GM12878 (cell line): Measurements from ENCODE around the gene TBC1D24. TPM values are rescaled to one million over a fixed set of nuclear protein-coding genes. Genes with fewer than 3 reads are reported as not detected.

Source experiments
- ATAC-seq: fragments of 200-7000 bp; cut with Tn5 transposase; 3 replicates; pipeline ENCODE4 v1.9.1; 2020; ENCODE audit warnings: mild to moderate bottlenecking, moderate library complexity
- BruUV-seq: library from RNA; stranded (reverse); fragments of 400-500 nt; replicated peaks from 2 replicates; lab custom pipeline; 2021; lab: Mats Ljungman, UMichigan
- CTCF ChIA-PET: fragments of 300-600 bp; sonication (Branson Sonifier 250); formaldehyde crosslinking; extraction: SDS; loops from one replicate; lab custom pipeline; 2021; ENCODE audit warnings: inconsistent platforms; lab: Yijun Ruan, JAX
- POLR2A ChIA-PET: fragments of 350-600 bp; formaldehyde crosslinking; extraction: SDS; loops from one replicate; lab custom pipeline; 2021; ENCODE audit warnings: inconsistent platforms; lab: Charles Lee
- RAD21 ChIA-PET: fragments of 300-600 bp; sonication (Branson Sonifier 250); formaldehyde crosslinking; loops from one replicate; lab custom pipeline; 2023; ENCODE audit warnings: antibody characterized with exemption; ENCODE audit not compliant: unreplicated experiment; lab: Charles Lee
- SMC1A ChIA-PET: fragments of 300-600 bp; sonication (Branson Sonifier 250); formaldehyde crosslinking; loops from one replicate; lab custom pipeline; 2023; ENCODE audit not compliant: unreplicated experiment, uncharacterized antibody; lab: Charles Lee
- DNase-seq: peaks from one replicate; pipeline ENCODE4 v3.0.0-alpha.2; 2011; ENCODE audit warnings: low read depth, low spot score
- FAIRE-seq: peaks from 3 replicates; lab custom pipeline; 2011; peaks lifted over from hg19 to GRCh38; lab: Jason Lieb, UNC
- H2AFZ ChIP-seq: 2 replicates; pipeline ENCODE4 v1.6.0; 2011; ENCODE audit warnings: low read depth, low read length, control low read depth; ENCODE audit not compliant: control insufficient read depth
- H3K27ac ChIP-seq: 2 replicates; pipeline ENCODE4 v1.5.1; 2011; ENCODE audit warnings: control low read depth; ENCODE audit not compliant: control insufficient read depth, insufficient read depth
- H3K27me3 ChIP-seq, 2 experiments: replicated peaks in 1 of 2; 2 replicates each; pipeline versions ENCODE4 v1.6.0 to v1.6.1; 2011; ENCODE audit warnings: low read length in 1 of 2; ENCODE audit not compliant: control insufficient read depth in 2 of 2, insufficient read depth in 2 of 2
- H3K36me3 ChIP-seq, 2 experiments: 2 replicates each; pipeline ENCODE4 v1.5.1; 2011; ENCODE audit warnings: low read length in 1 of 2; ENCODE audit not compliant: control insufficient read depth in 2 of 2, insufficient read depth in 2 of 2
- H3K4me1 ChIP-seq: 2 replicates; pipeline ENCODE4 v1.6.1; 2011; ENCODE audit warnings: mild to moderate bottlenecking, low read length, moderate library complexity, mixed read lengths; ENCODE audit not compliant: control insufficient read depth, insufficient read depth
- H3K4me2 ChIP-seq: 2 replicates; pipeline ENCODE4 v1.6.0; 2011; ENCODE audit warnings: control low read depth; ENCODE audit not compliant: control insufficient read depth, insufficient read depth
- H3K4me3 ChIP-seq: fragments of 200-600 bp; sonication (generic); 2 replicates; pipeline ENCODE4 v1.5.1; 2016
- H3K79me2 ChIP-seq: 2 replicates; pipeline ENCODE4 v1.6.0; 2011; ENCODE audit warnings: low read length; ENCODE audit not compliant: control insufficient read depth, insufficient read depth
- H3K9ac ChIP-seq: 2 replicates; pipeline ENCODE4 v1.8.0; 2011; ENCODE audit warnings: low read length, control low read depth, mixed read lengths; ENCODE audit not compliant: control insufficient read depth, insufficient read depth
- H3K9me3 ChIP-seq: replicated peaks from 3 replicates; pipeline ENCODE4 v1.5.1; 2011; ENCODE audit warnings: mild to moderate bottlenecking, low read length; ENCODE audit not compliant: control insufficient read depth, insufficient read depth
- H4K20me1 ChIP-seq: 2 replicates; pipeline ENCODE4 v1.6.0; 2011; ENCODE audit not compliant: control insufficient read depth, insufficient read depth
- CEBPB ChIP-seq, 2 experiments: fragments of 150-350 bp in 1 of 2; IDR thresholded peaks; 2 replicates each; pipeline ENCODE4 v1.6.1; 2012 to 2014; ENCODE audit warnings: low read depth in 2 of 2, low read length in 2 of 2, borderline replicate concordance in 1 of 2, inconsistent platforms in 1 of 2
- CREB1 ChIP-seq: IDR thresholded peaks from 2 replicates; pipeline ENCODE4 v1.6.1; 2012; ENCODE audit warnings: low read depth, mild to moderate bottlenecking, inconsistent platforms
- CREM ChIP-seq: IDR thresholded peaks from 2 replicates; pipeline ENCODE4 v1.6.1; 2014; ENCODE audit warnings: antibody characterized with exemption, low read depth
- DPF2 ChIP-seq: fragments of 450-650 bp; IDR thresholded peaks from 2 replicates; pipeline ENCODE4 v1.6.1; 2017; ENCODE audit warnings: mild to moderate bottlenecking
- EP300 ChIP-seq, 2 experiments: fragments of 150-350 bp in 1 of 2; IDR thresholded peaks; 2 replicates each; pipeline ENCODE4 v1.6.1; 2011 to 2012; ENCODE audit warnings: low read depth in 2 of 2, low read length in 2 of 2, borderline replicate concordance in 1 of 2, improper control_type of control experiment in 1 of 2, inconsistent platforms in 1 of 2; ENCODE audit not compliant: control insufficient read depth in 1 of 2
- JUNB ChIP-seq: IDR thresholded peaks from 2 replicates; pipeline ENCODE4 v1.6.1; 2016; ENCODE audit warnings: antibody characterized with exemption, mild to moderate bottlenecking
- MYB ChIP-seq: fragments of 150-350 bp; IDR thresholded peaks from 2 replicates; pipeline ENCODE4 v1.6.1; 2014; ENCODE audit warnings: mild to moderate bottlenecking, low read depth, low read length, borderline replicate concordance
- NFYA ChIP-seq: IDR thresholded peaks from 2 replicates; pipeline ENCODE4 v1.6.1; 2011; ENCODE audit warnings: low read depth, mild to moderate bottlenecking, low read length, improper control_type of control experiment, borderline replicate concordance
- SIN3A ChIP-seq: IDR thresholded peaks from 2 replicates; pipeline ENCODE4 v1.6.1; 2012; ENCODE audit warnings: low read depth, low read length, improper control_type of control experiment
- ZNF24 ChIP-seq: fragments of 450-650 bp; IDR thresholded peaks from 2 replicates; pipeline ENCODE4 v1.6.1; 2017; ENCODE audit warnings: antibody characterized with exemption, mild to moderate bottlenecking
- WGBS: methylation state at CpG from one replicate; pipeline ENCODE4 v1.1.6; 2016; ENCODE audit warnings: low lambda C conversion rate; ENCODE audit not compliant: insufficient replicate concordance, insufficient coverage; ENCODE audit errors: missing lambda C conversion rate; 5-methylcytosine and 5-hydroxymethylcytosine counted together
- in situ Hi-C: fragments of 300-500 bp; cut with MboI; formaldehyde crosslinking; loops from 9 replicates; pipeline ENCODE4 v1.14.3; 2018; ENCODE audit warnings: mixed read lengths
- intact Hi-C: fragments of 100-400 bp; cut with micrococcal nuclease; formaldehyde crosslinking; loops from one replicate; pipeline ENCODE4 v1.14.2; 2022; ENCODE audit not compliant: unreplicated experiment
- polyA plus RNA-seq, 11 experiments: library from polyadenylated mRNA; depleted of rRNA in 4 of 11; unstranded in 6 of 11; stranded (reverse) in 5 of 11; fragments of >200 nt; fragmentation: Nextera tagmentation in 4 of 11; fragmentation: Illumina TruSeq in 1 of 11; extraction: Ambion mirVana in 4 of 11; extraction: Trizol in 1 of 11; gene quantifications; 1 replicate in 1 of 11; 2 replicates in 10 of 11; pipeline versions ENCODE4 v1.2.1 to v1.2.3, GENCODE V29; 2011 to 2016; ENCODE audit warnings: inconsistent platforms in 2 of 11, missing spikeins in 2 of 11, low read depth in 1 of 11
- total RNA-seq, 4 experiments: library from RNA; depleted of rRNA in 3 of 4; stranded (reverse); fragments of >200 nt in 3 of 4; fragmentation: Illumina TruSeq in 1 of 4; extraction: Trizol in 1 of 4; gene quantifications; 2 replicates each; pipeline versions ENCODE4 v1.2.1 to v1.2.3, GENCODE V29; 2013 to 2021
- TF ChIP-seq, protein P1 (sequence below): IDR thresholded peaks from 2 replicates; pipeline ENCODE4 v1.6.1; 2012; ENCODE audit warnings: low read depth, low read length, improper control_type of control experiment

The TBC1D24 gene
- total and polyA plus RNA-seq, 10 of the 15 experiments (the other 5 are each of a cell fraction or from before 2014, with no cell fraction given), result 1.1 to 9.6 (median 4.5) TPM

DNA sequence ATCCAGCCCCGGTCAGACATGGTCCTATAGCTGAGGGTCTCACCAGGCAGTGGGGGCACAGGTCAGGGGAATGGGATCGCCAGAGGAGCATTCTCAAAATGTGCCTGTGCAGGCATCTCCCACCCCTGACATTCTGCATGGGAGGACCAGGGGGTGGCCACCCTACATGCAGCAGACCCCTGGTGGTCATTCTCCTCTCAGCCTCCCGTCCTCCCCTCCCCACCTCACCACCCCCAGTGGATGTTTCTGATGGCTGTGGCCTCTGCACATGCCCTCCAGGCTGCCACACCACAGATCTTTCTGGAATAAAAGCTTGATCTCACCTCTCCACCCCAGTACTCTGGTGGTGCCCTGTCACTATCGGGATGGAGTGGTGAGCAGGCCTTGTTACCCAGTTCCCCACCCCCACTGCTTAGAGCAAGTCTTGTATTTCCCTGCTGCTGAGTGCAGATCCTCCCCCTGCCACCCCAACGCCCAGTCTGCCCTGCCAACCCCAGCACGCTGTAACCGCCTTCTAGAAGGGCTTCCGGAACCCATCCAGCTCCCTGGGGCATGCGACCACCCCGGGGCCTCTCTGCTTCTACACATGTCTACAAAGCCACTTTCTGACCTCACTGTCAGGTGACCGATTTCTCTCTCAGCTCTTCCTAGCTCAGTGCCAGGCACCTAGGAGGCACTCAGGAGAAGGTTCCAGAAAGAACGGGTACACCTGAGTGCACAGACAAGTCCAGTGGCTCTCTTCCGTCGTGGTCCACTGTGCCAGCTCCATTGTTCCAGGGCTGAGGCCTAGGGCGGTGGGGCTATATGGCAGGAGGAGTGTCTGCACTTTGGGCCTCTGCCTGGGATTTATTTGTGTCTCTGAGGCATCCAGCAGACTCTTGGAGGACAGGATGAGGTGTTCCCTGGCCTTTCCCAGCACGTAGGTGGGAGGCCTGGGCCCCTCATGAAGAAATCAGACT, 9.3 kb downstream of the TBC1D24 start:
- ATAC-seq (no peak), DNase-seq (no peak), FAIRE-seq (no peak)
- ChIA-PET CTCF (interaction anchor here (1.5 kb wide), 2 partner anchors 15 to 18 kb away, joined by 4 to 5 read pairs; no protein-coding TSS in a partner anchor), RAD21 (interaction anchor here (3.8 kb wide), 1 partner anchor 54 kb away, joined by 21 read pairs; the partner anchor contains the start of gene CCNF), POLR2A (interaction anchor here (3.4 kb wide), 1 partner anchor 54 kb away, joined by 10 read pairs; the partner anchor contains the start of gene CCNF), SMC1A (no interaction called here)
- Histone ChIP-seq H3K4me2 (no peak overlapping the region), H3K4me3 (no peak overlapping the region), H3K9ac (no peak overlapping the region), H3K9me3 (no peaks in the 10 kb centered on the region), H3K4me1 (peaks cover 16% of the 10 kb centered on the region), H3K27ac (no peak overlapping the region), H3K36me3 (no peaks in the 10 kb centered on the region), H3K27me3 (no peaks in the 10 kb centered on the region), H3K79me2 (no peaks in the 10 kb centered on the region), H4K20me1 (no peaks in the 10 kb centered on the region), H2AFZ (no peak overlapping the region)
- 83% methylated on average over 13 of the region's 16 CpGs for WGBS
- BruUV-seq, result no TSS peak
- intact Hi-C loops (no loop called here), in situ Hi-C loops (no loop called here)
- TF ChIP-seq SIN3A, result no peak
- no peak for TF ChIP-seq CREB1
- TF ChIP-seq NFYA, result no peak
- TF ChIP-seq CEBPB (IDR thresholded peaks at IDR 0.05; ENCODE audit: borderline replicate concordance in 1 of 2, low read depth in 2 of 2, low read length in 2 of 2), result no peak
- no peak for TF ChIP-seq DPF2
- TF ChIP-seq CREM, result no peak
- no peak for TF ChIP-seq JUNB
- no peak for TF ChIP-seq EP300 (IDR thresholded peaks at IDR 0.05; ENCODE audit: borderline replicate concordance in 1 of 2, control insufficient read depth in 1 of 2, low read depth in 2 of 2, low read length in 2 of 2)
- TF ChIP-seq ZNF24, result no peak
- TF ChIP-seq MYB, result no peak
- TF ChIP-seq, protein P1, sequence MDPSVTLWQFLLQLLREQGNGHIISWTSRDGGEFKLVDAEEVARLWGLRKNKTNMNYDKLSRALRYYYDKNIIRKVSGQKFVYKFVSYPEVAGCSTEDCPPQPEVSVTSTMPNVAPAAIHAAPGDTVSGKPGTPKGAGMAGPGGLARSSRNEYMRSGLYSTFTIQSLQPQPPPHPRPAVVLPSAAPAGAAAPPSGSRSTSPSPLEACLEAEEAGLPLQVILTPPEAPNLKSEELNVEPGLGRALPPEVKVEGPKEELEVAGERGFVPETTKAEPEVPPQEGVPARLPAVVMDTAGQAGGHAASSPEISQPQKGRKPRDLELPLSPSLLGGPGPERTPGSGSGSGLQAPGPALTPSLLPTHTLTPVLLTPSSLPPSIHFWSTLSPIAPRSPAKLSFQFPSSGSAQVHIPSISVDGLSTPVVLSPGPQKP, result no peak
